ENCODE results near the gene CEBPZ.
A peak's percentile ranks its signal among the peaks of the same experiment; 100 is the strongest.

The CEBPZ gene

GRCh38 chr2:37171624-37171950, 59.8 kb downstream of the CEBPZ start:
- no peak for DNase-seq

GRCh38 chr2:37168217-37168981, 63.0 kb downstream of the CEBPZ start:
- DNase-seq = no peak

DNA sequence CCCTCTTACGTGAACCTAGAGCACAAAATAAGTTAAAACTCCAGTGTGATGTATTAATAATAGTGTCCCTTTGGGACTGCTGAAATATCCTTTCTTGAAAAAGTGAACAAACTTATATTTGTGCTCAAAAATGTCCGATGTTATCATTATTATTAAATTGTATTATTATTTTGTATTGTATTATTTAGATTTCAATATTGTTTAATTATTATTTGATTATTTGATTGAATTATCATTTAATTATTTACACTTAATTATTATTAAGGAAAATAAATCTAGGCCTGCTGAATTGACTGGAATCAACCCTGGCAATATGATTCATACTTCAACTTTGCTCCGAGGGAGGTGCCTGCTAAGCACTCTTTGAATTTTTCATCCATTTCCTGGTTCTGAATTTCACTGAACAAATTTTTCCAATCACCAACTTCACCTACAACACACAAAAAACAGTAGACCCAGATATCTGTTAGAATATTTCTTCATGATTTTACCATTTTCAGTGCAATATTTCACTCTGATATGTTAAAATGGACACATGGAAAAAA, 63.7 kb downstream of the CEBPZ start:
- DNase-seq = no peak

GRCh38 chr2:37164757-37165156, 66.6 kb downstream of the CEBPZ start:
- no peak for DNase-seq

DNA sequence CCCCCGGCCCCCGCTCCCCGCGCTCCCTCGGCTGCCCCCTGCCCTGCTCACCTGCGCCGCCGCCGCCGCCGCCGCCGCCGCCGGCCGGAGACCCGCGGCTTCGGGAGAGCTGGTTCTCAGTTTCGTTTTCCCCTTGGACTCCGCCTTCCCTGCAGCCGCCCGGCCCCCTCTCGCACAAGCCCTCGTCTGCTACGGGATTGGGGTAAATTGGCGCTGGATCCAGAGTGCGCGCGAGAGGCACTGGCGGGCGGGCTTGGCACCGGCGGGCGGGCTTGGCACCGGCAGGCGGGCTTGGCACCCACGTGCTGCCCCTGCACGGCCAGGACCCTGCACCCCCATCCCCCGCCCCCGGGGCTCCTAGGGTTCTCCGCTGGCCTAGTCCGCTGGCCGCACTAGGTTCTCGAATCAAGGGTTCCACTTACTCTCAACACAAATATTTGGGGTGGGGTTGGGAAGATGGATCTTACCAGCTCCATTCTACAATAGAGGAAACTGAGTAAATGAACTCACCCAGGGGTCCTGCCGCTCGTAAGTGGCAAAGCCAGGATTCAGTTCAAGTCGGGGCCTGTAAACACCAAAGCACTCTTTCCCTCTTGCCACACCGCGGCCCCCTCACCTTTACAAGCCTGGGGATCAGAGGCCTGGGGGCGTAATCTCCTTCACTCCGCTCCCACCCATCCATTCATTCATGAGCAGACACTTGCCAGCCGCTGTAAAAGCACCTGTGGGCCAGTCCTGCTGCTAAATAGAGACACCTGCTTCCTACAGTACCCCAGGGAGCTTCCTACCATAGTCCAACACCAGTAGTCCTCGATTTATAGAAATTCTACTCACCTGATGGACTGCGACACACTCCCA, 74.3 kb downstream of the CEBPZ start, which contains the start of gene EIF2AK2:
TSS of gene EIF2AK2 (minus strand) at position 124 of the 858 bp plus-strand sequence. CDS start 9,174 bp downstream, outside the sequence.
- peak; percentile 82 for DNase-seq

DNA sequence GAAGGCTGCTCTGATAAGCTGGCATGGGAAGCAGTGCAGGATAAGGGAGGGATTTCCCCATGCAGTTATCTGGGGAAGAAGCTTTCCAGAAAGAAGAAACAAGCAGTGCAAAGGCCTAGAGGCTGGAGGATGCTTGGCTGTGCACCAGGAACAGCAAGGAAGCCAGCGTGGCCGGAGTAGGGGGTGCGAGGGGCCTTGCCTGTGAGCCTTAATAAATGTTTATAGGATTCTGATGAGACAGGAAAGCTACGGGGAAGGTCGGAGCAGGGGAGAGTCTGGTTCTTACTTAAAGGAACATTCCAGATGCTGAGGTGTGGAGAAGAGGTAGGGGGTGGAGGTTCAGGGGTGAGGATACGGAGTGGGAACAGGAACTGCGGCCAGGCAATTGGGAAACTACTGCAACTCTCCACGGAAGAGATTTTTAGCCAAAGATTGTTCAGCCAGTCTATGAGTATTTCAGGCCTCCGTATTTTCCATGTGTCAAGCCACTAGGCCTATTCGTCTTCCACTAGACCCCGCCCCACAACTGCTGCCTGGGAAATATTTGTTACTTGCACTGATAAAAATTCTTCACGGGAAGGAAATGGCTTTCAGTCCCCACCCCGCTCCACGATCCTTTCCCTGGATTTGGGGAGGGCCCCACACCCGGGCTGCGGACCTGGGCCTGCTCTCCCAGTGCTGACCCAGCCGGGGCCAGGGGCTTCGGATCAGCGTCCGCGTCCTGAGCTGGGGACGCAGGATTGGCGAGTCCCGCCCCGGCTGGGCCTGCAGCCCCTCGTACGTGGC, 75.1 kb downstream of the CEBPZ start:
- no peak for DNase-seq

DNA sequence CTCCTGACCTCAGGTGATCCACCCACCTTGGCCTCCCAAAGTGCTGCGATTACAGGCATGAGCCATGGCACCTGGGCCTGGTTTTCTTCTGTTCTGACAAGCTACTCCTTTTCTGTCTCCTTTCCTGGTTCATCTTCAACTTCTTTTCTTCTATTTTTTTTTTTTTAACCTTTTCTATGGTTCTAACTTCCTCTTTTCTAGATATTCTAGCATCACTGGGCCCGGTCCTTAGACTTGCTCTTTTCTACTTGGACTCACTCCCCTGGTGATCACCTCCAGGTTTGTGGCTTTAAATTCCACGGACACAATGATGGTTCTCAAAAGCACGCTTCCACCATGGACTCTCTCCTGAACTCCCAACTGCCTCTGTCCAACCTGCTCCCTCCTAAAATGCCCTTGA, 76.6 kb downstream of the CEBPZ start:
- DNase-seq = no peak

DNA sequence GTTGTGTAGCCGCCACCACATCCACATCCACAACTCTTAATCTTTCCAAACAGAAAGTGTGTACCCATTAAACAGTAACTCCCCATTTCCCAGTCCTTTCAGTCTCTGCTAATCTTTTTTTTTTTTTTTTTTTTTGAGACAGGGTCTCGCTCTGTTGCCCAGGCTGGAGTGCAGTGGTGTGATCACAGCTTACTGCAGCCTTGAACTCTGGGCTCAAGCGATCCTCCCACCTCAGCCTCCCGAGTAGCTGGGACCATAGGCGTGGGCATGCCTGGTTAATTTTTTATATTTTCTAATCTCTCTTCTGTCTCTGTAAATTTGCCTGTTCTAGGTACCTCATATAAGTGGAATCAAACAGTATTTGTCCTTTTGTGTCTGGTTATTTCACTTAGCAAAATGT, 78.2 kb downstream of the CEBPZ start:
- no peak for DNase-seq

All from activated T-cell treated with anti-CD3 and anti-CD28 coated beads, Interleukin-2, amount 50 U/mL, for 1 hour (primary cell).